ENCODE measurements around the gene SGMS1.

DNA sequence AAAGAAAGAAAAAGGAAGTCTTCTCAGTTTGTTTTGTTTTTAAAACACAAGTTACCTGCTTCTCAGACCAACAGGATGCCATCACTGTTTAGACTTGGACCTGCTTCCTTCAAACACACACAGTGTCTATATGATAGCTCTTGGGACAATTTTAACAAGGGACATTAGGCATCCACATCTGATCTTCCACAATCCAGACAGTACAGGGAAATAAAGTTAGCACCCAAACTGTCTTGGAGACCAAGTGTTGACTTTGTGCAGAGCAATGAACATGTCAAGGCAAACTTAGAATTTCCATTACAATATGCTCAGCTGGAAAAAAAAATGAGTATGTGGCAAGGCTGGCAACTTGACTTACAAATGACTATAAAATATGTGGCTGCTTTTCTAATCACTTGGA lies 80.9 kb downstream of the SGMS1 start:
- TF ChIP-seq POLR2AphosphoS5 (IDR thresholded peaks at IDR 0.05; ENCODE audit: low read depth, low read length): no peak
- no peak for TF ChIP-seq POLR2A (IDR thresholded peaks at IDR 0.05; ENCODE audit: low read depth, low read length)
